GM04503 (cell line): ENCODE data around the gene PCNX2.

Experiments used
- DNase-seq: peaks from one replicate; pipeline ENCODE4 v3.0.0-alpha.2; 2012; ENCODE audit warnings: low read depth

Gene PCNX2

DNA sequence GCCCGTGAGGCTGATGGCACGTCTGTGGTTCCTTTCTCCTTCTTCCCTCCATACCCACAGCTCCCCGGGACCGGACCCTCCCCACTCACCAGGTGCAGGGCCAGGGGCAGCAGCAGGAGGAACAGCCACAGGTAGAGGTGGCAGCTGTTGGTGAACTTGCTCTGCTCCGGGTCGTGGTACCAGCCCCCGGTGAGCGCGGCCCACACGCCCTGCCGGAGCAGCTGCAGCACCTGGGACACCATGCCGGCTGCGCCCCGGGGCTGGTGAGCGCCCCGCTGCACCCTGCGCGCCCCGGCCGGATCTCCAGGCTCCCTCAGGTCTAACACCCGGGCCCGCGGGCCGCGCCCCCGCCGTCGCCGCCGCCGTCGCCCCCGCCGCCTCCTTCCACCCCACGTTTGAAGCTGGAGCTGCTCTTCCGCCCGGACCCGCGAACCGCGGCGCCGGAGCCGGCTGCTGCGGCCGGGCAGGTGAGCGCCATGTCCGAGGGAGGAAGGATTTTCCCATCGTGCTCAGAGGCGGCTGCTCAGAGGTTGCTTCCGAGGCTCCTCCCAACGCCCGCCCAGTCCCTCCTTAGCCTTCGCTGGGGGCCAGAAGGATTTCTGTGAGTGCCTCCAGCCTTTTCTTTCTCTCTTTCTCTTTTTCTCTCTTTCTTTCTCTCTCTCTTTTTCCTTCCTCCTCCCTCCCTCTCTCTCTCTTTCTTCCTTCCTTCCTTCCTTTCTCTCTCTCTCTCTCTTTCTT is at the start of gene PCNX2:
Gene PCNX2, minus strand, starts transcription at position 489 of the 738 bp plus-strand sequence. Its CDS starts 247 bp downstream, at position 242.
- no peak for DNase-seq

DNA sequence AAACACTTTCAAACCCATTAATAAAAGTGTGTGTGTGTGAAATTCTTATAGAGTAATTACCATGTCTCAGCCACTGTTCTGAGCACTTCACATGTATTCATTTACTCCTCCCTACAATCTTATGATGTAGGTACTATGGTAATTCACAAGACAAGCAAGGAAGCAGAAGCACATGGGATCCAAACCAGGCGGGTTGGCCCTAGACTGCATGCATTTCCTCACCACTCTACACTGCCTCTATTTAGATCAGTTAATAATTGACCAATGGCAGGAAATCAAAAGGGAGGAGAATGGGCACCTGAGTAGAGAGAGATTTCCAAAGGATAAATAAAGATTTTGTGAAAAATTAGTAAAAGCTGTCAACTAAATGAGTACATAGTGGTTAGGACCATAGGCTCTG is 47.7 kb upstream of the PCNX2 start:
- DNase-seq, result no peak

DNA sequence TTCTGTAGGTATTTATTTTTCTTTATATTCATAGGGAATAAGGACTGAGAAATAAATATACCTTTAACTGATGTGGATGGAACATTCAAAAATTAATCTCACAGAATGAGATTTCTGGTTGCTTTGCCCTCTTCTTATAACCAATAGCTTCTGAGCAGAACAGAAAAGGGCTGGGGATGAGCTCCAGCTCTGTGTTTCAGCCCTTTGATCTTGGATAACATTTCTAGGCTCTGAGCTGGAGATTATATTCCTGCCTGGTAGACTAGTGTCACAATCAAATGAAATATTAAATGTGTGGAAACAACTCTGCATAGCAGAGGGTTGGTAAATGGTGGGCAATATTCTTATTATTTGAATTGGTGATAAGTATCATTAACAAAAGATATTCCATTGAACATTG is 46.6 kb upstream of the PCNX2 start:
- DNase-seq, result no peak

GRCh38 chr1:233340966-233341516 is 45.5 kb upstream of the PCNX2 start:
- no peak for DNase-seq

GRCh38 chr1:233340031-233340555 is 44.6 kb upstream of the PCNX2 start:
- no peak for DNase-seq

DNA sequence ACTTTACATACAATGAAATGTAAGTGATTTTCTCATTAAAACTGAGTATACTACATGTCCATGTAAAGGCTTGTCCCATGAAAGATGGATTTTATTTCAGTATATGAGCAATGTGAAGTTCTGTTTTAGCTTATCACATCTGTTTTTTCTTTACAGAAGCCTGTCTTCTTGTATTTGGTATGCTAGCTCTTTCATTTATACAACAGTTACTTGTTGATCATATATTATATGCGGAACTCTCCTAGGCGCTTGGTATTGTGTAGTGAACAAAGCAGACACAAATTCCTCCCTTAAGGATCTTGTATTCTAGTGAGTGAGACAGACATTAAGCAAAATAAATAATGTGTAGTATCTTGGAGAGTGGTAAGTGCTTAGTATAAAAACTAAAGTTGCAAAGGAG is 42.6 kb upstream of the PCNX2 start:
- no peak for DNase-seq

DNA sequence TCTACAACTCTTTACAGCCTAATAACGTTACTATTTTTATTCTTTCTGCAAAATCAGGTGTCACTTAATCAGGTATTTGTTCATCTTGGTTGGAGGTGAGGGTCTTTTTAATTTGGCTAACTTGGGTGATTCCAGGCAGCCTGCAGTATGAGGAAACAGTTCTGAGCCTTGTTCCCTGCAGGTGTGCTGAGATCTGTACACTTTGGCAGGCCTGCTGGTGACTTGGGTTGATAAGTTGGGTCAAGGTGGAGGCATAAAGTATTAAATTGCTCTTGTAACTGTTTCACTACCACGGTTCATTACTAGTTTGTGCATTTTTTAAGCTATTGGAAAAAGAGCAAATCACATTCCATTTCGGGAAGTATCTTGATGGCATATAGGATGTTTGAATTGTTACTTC is 42.0 kb upstream of the PCNX2 start:
- no peak for DNase-seq

GRCh38 chr1:233336554-233337456 is 41.3 kb upstream of the PCNX2 start:
- no peak for DNase-seq

GRCh38 chr1:233334092-233334491 is 38.6 kb upstream of the PCNX2 start:
- no peak for DNase-seq

DNA sequence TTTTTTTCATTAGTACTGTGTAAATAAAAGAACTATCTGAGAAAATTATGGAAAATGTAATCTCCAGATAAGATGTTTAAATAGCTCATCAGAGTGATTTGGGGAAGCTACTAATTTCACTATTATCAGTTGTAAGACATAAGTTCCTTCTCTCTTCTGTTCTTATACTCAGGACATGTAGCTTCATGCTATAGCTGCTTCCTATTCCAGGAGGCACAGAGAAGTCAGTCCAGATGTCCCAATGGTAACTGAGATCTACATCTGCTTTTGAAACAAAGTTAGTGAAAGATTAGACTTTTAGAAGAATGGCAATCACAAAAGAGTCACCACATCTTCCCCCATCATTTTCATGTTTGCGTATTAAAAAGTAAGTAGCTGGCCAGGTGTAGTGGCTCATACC is 37.6 kb upstream of the PCNX2 start:
- DNase-seq, result no peak

DNA sequence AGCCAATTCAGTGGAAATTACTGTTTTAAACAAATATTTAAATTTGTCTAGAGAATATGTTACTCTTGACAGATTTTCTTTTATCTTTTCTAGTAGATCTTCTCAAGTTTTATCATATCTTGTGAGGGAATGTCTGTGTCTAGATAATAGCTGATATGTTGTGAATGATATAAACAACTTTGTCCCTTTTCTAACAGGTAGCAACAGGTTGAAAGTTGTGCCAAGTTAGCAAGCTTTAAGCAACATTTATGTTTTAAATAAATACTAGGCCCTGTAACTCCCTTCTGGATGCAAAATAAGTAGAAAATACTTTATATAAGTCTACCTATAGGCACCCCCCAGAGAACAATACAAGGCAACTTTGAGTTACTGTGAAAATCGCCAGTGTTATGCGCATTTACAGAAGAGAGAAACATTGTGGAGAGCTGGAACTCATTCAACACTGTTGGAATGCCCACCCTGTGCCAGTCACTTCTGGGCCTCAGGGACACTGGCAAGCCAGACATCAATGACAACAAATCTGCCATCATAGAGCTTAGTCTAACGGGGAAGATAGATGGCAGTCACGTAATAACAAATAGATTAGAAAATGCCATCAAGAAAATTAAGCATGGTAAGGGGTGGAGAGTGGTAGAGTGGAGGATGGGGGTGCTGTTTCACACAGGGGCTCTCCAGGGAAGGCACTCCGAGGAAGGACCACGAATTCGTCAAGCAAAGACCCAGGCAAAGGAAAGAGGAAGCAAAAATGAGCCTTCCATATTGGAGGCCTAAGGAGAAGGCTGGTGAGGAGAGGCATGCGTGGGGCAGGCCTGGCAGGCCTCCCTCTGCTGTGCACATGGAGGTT is 36.4 kb upstream of the PCNX2 start:
- no peak for DNase-seq

- DNase-seq, result no peak
Measured at GRCh38 chr1:233328142-233328921, 32.8 kb upstream of the PCNX2 start.

GRCh38 chr1:233327651-233328141 is 32.2 kb upstream of the PCNX2 start, which contains the start of gene MAP3K21:
MAP3K21 (plus strand) TSS chr1:233327724; CDS start chr1:233328029, 305 bp downstream.
- no peak for DNase-seq

DNA sequence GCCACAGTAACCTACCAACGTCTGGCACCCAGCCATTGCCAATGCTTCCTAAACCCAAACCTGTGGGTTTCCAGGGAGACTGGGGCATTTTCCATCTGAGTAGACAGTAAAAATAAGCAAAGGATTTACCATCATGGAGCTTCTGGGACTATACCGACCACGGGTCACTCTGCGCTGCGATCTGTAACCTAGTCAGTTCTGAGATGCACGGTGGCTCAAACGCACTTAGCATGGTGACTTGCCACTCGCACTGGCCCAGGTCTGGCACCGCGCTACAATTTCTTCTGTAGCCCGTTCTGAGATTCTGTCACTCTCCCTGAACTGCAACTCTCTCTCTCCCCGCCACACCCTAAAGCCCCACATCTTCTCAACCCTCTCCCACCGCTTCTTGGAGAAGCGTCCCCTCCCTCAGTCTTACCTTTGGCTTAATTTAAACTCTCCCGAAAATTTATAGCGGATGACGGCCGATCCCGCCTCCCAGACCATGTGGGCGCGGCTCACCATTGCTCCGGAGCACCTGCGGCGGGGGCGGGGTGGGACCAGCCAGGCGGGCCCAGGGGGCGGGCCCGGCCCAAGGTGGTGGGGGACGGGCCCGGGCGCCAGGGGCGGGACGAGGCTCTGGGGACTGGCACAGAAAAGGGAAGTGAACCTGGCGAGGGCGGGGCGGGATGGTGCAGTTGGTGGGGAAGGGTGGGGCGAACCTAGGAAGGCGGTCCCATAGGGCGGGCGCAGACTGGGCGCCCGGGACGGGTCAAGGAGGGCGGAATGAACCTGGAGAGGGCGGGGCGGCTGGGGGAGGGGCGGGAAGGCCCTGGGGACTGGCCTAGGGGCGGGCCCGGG is 31.5 kb upstream of the PCNX2 start:
- no peak for DNase-seq

DNA sequence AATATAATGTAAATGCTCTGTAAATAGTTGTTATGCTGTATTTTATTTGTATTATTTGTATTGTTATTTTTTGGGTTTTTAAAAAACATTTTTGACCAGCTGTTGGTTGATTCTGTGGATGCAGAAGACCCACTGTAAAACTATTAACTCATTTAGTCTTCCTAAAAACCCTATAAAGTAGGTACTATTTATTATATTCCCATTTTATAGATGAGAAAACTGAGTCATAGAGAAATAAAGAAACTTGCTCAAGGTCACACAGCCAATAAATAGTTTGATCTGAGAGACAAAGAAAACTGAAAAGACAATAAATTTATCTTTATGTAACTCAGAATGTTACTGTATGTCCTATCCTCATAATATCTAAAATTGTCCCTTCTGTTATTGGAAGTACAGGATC is 30.8 kb upstream of the PCNX2 start:
- DNase-seq, result no peak

- no peak for DNase-seq
Measured at GRCh38 chr1:233323718-233324117, 28.2 kb upstream of the PCNX2 start.

DNA sequence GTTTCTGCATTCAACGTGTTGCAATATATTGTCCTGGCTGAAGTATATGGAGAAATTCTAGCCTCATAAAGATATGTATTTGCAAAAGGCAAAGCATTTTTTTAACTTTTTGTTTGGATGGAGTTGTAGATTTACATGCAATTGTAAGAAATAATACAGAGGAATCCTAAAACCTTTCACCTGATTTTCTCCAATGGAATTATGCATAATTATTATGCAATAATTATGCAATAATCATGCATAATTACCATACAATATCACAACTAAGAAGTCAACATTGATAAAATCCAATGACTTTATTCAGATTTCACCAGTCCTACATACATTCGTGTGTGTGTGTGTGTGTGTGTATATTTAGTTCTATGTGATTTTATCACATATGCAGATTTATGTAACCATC is 24.5 kb upstream of the PCNX2 start:
- no peak for DNase-seq

- no peak for DNase-seq
Measured at GRCh38 chr1:233319272-233319671, 23.7 kb upstream of the PCNX2 start.

DNA sequence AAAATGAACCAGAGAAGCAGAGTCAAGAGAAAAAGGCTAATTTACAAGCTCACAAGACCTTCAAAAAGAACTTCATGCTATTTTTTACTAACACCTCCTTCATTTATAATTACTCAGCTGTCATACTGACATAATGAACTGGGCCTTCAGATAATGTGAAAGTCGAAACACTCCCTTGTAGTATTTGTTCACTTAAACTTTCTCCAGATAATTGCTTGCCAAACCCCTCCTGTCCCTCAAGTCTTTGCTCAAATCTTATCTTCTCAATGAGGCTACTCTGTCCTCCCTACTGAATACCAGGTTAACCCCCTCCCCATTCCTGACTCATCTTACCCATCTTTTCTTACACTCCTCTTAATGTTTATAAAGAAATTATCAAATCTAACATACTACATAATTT is 20.9 kb upstream of the PCNX2 start:
- no peak for DNase-seq
